Stimulated activated CD4-positive, alpha-beta T cell treated with anti-CD3 and anti-CD28 coated beads, Interleukin-1b, Interleukin-23, amount 100 ng/mL, for 48 hours (primary cell): ENCODE data around the gene LY6G5B.

Experiments used
- DNase-seq: peaks from one replicate; pipeline ENCODE4 v3.0.0-alpha.2; 2020

LY6G5B gene

GRCh38 chr6:31642798-31643570 lies 26.8 kb upstream of the LY6G5B start:
- no peak for DNase-seq

GRCh38 chr6:31643818-31644454 lies 25.8 kb upstream of the LY6G5B start:
- no peak for DNase-seq

GRCh38 chr6:31645325-31645724 lies 24.5 kb upstream of the LY6G5B start:
- DNase-seq: no peak

GRCh38 chr6:31651602-31652191 lies 18.1 kb upstream of the LY6G5B start:
- DNase-seq: peak; percentile 64

GRCh38 chr6:31652925-31653724 lies 16.7 kb upstream of the LY6G5B start:
- DNase-seq: peak; percentile 88

- DNase-seq: no peak
These were observed 15.0 kb upstream of the LY6G5B start for GRCh38 chr6:31654574-31655348.

- no peak for DNase-seq
These were observed 14.2 kb upstream of the LY6G5B start, which contains the start of gene APOM for GRCh38 chr6:31655349-31656237. APOM (plus strand) TSS chr6:31655894; CDS start chr6:31655967, 73 bp downstream.

- DNase-seq: peak; percentile 46
These were observed 12.2 kb upstream of the LY6G5B start for GRCh38 chr6:31657406-31658157.

GRCh38 chr6:31658158-31658688 lies 11.6 kb upstream of the LY6G5B start:
- no peak for DNase-seq

- DNase-seq: no peak
These were observed 10.7 kb upstream of the LY6G5B start for GRCh38 chr6:31658983-31659648.

GRCh38 chr6:31659649-31660380 lies 10.0 kb upstream of the LY6G5B start:
- DNase-seq: no peak

- peak; percentile 77 for DNase-seq
These were observed 9.2 kb upstream of the LY6G5B start, which contains the start of gene C6orf47 for GRCh38 chr6:31660381-31661261. C6orf47 (minus strand) TSS chr6:31660778; CDS start chr6:31659947, 831 bp downstream.

GRCh38 chr6:31661262-31662123 lies 8.3 kb upstream of the LY6G5B start:
- DNase-seq: no peak

GRCh38 chr6:31662124-31662723 lies 7.6 kb upstream of the LY6G5B start:
- no peak for DNase-seq

GRCh38 chr6:31663126-31663960 lies 6.4 kb upstream of the LY6G5B start:
- no peak for DNase-seq
